ENCODE data around the gene KIAA0753.

DNA sequence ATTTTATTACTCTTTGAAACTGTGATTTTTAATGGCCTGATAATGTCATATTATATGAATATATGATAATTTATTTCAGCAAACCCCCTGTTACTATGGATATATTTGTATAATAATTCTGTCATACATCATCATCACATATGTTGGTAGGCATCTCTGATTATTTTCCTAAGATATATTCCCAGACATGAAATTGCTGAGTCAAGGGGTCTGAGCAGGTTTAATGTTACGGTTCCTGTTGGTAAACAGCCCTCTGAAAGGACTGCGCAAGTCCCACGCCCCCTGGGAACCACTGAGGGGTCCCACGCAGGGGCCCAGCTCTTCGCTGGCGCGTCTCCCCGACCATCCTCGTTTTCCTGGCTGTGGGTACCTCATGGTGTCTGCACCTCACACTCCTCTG lies 48.4 kb upstream of the KIAA0753 start:
- TF ChIP-seq CTCF (IDR thresholded peaks at IDR 0.05) (no peak), POLR2A (IDR thresholded peaks at IDR 0.05) (no peak)
